DMS 273 (cell line): ENCODE measurements around the gene ACP4.
"Not testable (repeated sequence)": the region's sequence is repeated elsewhere in the genome, so short reads cannot be mapped to it uniquely, and the experiment has no call there.

ENCODE experiments used
- DNase-seq: peaks from one replicate; lab custom pipeline; 2025; ENCODE audit not compliant: unreplicated experiment; lab: John Stamatoyannopoulos, UW

The ACP4 gene, protein sequence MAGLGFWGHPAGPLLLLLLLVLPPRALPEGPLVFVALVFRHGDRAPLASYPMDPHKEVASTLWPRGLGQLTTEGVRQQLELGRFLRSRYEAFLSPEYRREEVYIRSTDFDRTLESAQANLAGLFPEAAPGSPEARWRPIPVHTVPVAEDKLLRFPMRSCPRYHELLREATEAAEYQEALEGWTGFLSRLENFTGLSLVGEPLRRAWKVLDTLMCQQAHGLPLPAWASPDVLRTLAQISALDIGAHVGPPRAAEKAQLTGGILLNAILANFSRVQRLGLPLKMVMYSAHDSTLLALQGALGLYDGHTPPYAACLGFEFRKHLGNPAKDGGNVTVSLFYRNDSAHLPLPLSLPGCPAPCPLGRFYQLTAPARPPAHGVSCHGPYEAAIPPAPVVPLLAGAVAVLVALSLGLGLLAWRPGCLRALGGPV

DNA sequence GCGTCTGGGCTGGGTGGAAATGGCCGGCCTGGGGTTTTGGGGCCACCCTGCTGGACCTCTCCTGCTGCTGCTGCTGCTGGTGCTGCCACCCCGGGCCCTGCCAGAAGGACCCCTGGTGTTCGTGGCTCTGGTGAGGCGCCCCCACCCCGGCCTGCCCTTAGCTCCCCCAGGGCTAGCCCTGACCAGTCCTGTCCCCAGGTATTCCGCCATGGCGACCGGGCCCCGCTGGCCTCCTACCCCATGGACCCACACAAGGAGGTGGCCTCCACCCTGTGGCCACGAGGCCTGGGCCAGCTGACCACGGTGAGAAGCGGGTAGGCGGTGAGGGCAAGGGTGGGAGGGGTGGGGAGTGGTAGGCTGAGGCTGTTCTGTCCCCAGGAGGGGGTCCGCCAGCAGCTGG, at the start of gene ACP4:
Gene ACP4, plus strand, starts transcription at position 20 of the 400 bp plus-strand sequence. Its CDS starts 0 bp downstream, at position 20.
- DNase-seq: no peak

DNA sequence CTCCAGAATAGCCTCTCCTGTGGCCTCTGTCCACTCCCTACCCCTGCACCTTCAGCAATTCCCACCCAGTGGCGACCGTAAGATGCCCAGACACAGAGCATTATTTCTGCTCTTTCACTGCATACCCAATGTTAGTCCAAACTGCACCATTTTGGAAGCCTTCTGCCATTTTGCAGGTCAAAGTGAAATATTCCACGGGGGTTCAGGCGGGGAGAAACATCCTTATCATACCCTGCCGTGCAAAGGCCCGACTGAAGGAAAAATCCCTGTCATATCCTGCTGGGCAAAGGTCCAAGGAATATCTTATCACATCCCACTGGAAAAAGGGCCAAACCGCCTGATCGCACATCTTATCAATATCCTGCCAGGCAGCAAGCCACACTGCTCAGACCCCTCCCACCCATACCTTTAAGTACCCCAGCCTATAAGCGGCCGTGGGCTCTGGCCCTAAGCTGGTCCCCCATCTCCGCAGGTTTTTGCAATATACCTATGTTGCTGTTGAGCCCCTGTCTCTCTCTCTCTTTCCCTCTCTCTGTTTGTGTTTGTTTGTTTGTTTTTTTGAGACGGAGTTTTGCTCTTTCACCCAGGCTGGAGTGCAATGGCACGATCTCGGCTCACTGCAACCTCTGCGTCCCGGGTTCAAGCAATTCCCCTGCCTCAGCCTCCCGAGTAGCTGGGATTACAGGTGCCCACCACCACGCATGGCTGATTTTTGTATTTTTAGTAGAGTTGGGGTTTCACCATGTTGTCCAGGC, 48.9 kb upstream of the ACP4 start:
- no peak for DNase-seq

- DNase-seq: no peak
These were observed 46.7 kb upstream of the ACP4 start for GRCh38 chr19:50743537-50743936.

GRCh38 chr19:50745221-50745620, 45.0 kb upstream of the ACP4 start:
- DNase-seq: no peak

DNA sequence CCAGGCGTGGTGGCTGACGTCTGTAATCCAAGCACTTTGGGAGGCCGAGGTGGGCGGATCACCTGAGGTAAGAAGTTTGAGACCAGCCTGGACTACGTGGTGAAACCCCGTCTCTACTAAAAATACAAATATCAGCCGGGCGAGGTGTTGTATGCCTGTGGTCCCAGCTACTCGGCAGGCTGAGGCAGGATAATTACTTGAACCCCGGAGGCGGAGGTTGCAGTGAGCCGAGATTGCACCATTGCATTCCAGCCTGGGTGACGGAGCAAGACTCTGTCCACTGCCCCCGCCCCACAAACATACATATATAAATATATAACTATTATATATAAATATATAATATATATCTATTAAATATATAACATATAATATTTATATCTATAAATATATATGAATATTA, 43.1 kb upstream of the ACP4 start:
- not testable (repeated sequence) for DNase-seq

DNA sequence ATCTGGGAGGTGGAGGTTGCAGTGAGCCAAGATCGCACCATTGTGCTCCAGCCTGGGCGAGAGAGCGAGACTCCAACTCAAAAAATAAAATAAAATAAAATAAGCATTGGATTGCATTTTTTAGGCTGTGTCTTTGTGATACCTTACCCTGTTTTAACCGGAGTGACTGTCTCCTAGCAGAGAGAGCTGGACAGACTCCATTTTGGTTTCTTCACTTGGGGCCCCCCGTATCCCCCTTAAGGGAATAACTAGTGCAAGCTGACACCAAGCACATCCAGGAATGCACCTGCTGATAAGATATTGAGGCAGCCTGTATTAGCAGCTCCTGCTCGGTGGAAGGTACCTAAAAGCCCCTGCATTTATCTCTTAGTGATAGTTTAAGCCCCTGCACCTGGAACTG, 40.7 kb upstream of the ACP4 start:
- DNase-seq: no peak

GRCh38 chr19:50750010-50750409, 40.2 kb upstream of the ACP4 start:
- DNase-seq: no peak

DNA sequence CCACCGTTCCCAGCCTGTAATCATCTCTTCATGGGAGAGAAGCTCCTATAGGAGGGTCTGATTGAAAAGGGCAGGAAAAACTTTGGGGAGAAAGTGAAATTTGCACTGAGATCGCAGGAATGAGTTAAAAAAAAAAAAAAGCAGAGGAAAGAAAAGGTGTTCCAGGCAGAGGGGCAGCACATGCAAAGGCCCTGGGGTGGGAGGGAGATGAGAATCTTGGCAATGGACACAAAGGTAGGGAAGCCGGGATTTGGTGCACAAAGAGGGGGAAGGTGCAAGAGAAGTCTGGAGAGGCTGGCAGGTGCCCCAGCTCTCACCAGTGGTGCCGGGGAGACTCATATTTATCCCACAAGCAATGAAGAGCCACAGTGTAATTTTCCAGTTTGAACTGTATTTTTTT, 36.3 kb upstream of the ACP4 start:
- DNase-seq: no peak

DNA sequence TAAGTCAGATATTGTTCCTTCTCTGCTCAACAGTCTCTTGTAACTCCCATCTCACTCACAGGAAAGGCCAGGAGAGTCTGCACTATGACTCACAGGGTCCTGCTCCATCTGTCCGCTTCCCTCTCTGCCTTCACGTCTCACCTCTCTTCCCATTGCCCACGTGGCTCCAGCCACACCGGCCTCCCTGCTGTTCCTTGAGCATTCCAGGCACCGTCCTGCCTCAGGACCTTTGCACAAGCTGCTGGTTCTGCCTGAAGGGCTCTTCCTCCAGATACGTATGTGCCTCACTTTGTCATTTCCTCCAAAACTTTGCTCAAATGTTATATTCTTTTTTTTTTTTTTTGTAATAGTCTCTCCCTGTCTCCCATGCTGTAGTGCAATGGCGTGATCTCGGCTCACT, 34.0 kb upstream of the ACP4 start:
- DNase-seq: not testable (repeated sequence)

DNA sequence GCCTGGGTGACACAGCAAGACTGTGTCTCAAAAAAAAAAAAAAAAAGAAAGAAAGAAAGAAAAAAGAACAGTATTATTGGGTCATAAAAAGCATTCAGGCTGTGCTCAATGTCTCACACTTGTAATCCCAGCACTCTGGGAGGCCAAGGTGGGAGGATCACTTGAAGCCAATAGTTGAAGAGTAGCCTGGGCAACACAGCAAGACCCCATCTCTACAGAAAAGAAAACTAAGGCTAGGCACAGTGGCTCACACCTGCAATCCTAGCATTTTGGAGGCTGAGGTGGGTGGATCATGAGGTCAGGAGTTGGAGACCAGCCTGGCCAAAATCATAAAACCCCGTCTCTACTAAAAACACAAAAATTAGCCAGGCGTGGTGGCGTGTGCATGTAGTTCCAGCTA, 32.6 kb upstream of the ACP4 start:
- DNase-seq: not testable (repeated sequence)

GRCh38 chr19:50759076-50759475, 31.1 kb upstream of the ACP4 start:
- not testable (repeated sequence) for DNase-seq

DNA sequence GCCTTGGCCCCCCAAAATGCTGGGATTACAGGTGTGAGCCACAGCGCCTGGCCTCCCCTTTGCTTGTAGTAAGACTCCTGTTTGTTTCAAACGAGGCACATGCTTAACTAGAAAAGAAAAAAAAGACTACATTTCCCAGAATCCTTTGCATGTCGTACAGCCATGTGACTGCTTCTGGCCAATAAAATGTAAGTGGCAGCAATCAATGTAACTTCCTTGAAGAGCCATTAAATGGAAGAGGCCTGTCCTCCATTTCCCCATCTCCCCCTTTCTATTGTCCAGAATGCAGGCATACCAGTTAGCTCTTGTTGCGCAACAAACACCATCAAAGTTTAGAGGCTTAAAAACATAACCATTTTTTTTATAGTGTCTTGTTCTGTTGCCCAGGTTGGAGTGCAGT, 30.3 kb upstream of the ACP4 start:
- DNase-seq: peak; percentile 36

DNA sequence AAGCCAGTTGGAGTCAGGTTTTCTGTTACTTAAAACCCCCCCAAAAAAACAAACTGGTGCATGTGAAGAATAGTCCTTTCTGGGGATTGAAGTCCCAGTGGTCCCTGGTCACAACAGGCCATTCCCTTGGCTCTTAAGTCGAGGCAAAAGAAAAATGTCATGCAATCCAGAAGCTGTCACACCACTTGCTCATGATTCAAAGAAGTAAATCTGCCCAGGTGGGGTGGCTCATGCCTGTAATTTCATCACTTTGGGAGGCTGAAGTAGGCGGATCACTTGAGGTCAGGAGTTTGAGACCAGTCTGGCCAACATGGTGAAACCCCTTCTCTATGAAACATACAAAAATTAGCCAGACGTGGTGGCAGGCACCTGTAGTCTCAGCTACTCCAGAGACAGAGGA, 28.7 kb upstream of the ACP4 start:
- not testable (repeated sequence) for DNase-seq

GRCh38 chr19:50763521-50763920, 26.7 kb upstream of the ACP4 start:
- DNase-seq: not testable (repeated sequence)

GRCh38 chr19:50764409-50764808, 25.8 kb upstream of the ACP4 start:
- no peak for DNase-seq

GRCh38 chr19:50766746-50767145, 23.5 kb upstream of the ACP4 start:
- not testable (repeated sequence) for DNase-seq

GRCh38 chr19:50767263-50767662, 23.0 kb upstream of the ACP4 start:
- not testable (repeated sequence) for DNase-seq

DNA sequence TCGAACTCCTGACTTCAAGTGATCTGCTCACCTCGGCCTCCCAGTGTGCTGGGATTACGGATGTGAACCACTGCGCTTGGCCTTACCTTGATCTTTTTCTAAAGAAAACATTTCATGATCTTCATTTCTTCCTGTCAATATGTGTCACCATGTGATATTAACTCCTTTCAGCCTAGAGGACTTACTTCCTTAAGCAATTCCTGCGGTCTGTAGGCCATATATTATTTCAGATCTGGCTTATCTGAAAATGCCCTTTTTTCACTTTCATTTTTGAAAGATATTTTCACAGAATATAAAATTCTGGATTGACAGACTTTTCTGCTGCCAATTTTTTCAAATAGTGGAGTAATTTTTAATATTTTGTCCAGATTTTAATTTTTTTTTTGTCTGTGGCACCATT, 21.9 kb upstream of the ACP4 start:
- DNase-seq: no peak

- DNase-seq: not testable (repeated sequence)
These were observed 20.1 kb upstream of the ACP4 start, which contains the start of gene GPR32 for GRCh38 chr19:50770164-50770563. GPR32 (plus strand) TSS chr19:50770464; CDS start chr19:50770601, 137 bp downstream.

DNA sequence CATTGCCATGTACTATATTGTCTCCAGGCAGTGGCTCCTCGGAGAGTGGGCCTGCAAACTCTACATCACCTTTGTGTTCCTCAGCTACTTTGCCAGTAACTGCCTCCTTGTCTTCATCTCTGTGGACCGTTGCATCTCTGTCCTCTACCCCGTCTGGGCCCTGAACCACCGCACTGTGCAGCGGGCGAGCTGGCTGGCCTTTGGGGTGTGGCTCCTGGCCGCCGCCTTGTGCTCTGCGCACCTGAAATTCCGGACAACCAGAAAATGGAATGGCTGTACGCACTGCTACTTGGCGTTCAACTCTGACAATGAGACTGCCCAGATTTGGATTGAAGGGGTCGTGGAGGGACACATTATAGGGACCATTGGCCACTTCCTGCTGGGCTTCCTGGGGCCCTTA, 19.3 kb upstream of the ACP4 start:
- DNase-seq: no peak

GRCh38 chr19:50772476-50772875, 17.7 kb upstream of the ACP4 start:
- peak; percentile 27 for DNase-seq

GRCh38 chr19:50772912-50773311, 17.3 kb upstream of the ACP4 start:
- DNase-seq: not testable (repeated sequence)
